Thyroid gland (tissue), 4 donors: ENCODE data around the gene TOR1B.

Experiments used
- POLR2A ChIP-seq, 2 donors: fragments of 450-650 bp; IDR thresholded peaks; one replicate each; pipeline ENCODE4 v1.6.1; 2017; ENCODE audit warnings: antibody characterized with exemption in 2 of 2, mild to moderate bottlenecking in 2 of 2, moderate library complexity in 1 of 2
- TF ChIP-seq, protein P1 (sequence below), 6 experiments: fragments of 200-600 bp in 3 of 6; fragments of 450-650 bp in 3 of 6; sonication (generic) in 3 of 6; IDR thresholded peaks; one replicate each; pipeline ENCODE4 v1.5.1; 2016 to 2019; ENCODE audit warnings: antibody characterized with exemption in 6 of 6, mild to moderate bottlenecking in 2 of 6, inconsistent platforms in 1 of 6, moderate library complexity in 1 of 6

DNA sequence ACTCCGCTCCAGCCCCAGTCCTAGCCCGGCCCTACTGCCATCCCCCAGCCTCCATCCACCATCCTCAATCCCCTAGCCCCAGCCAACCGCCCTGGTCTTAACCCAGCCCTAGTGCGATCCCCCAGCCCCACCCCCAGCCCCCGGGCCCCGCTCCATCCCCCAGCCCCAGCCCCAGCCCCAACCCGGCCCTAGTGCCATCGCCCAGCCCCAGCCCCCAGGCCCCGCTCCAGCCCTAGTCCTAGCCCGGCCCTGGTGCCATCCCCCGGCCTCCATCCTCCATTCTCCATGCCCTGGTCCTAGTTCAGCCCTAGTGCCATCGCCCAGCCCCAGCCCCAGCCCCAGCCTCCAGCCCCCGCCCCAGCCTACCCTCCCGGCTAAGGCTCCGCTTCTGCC, 20.6 kb downstream of the TOR1B start:
- no peak for TF ChIP-seq POLR2A (IDR thresholded peaks at IDR 0.05)
- TF ChIP-seq, protein P1, sequence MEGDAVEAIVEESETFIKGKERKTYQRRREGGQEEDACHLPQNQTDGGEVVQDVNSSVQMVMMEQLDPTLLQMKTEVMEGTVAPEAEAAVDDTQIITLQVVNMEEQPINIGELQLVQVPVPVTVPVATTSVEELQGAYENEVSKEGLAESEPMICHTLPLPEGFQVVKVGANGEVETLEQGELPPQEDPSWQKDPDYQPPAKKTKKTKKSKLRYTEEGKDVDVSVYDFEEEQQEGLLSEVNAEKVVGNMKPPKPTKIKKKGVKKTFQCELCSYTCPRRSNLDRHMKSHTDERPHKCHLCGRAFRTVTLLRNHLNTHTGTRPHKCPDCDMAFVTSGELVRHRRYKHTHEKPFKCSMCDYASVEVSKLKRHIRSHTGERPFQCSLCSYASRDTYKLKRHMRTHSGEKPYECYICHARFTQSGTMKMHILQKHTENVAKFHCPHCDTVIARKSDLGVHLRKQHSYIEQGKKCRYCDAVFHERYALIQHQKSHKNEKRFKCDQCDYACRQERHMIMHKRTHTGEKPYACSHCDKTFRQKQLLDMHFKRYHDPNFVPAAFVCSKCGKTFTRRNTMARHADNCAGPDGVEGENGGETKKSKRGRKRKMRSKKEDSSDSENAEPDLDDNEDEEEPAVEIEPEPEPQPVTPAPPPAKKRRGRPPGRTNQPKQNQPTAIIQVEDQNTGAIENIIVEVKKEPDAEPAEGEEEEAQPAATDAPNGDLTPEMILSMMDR (IDR thresholded peaks at IDR 0.05): no peak
